Panc1 (cell line): ENCODE results near the gene RASA3.

Experiments used
- POLR2AphosphoS5 ChIP-seq: IDR thresholded peaks from 2 replicates; pipeline ENCODE4 v1.6.1; 2012; ENCODE audit warnings: mild to moderate bottlenecking, low read depth, low read length, moderate library complexity
- SIN3A ChIP-seq: IDR thresholded peaks from 2 replicates; pipeline ENCODE4 v1.6.1; 2012; ENCODE audit warnings: low read depth, mild to moderate bottlenecking, low read length, moderate library complexity, borderline replicate concordance; ENCODE audit not compliant: insufficient read depth
- TCF7L2 ChIP-seq: IDR thresholded peaks from 2 replicates; pipeline ENCODE4 v1.6.1; 2011; ENCODE audit warnings: mild to moderate bottlenecking, low read depth, low read length, inconsistent platforms
- TF ChIP-seq, protein P1 (sequence below): fragments of 450-650 bp; IDR thresholded peaks from 2 replicates; pipeline ENCODE4 v1.5.1; 2017; ENCODE audit warnings: mild to moderate bottlenecking
- TF ChIP-seq, protein P2 (sequence below), 2 experiments: IDR thresholded peaks; 2 replicates each; pipeline ENCODE4 v1.6.1; 2011 to 2012; ENCODE audit warnings: low read depth in 2 of 2, control low read depth in 1 of 2, low read length in 1 of 2, mild to moderate bottlenecking in 1 of 2, moderate library complexity in 1 of 2; ENCODE audit not compliant: insufficient read depth in 1 of 2

DNA sequence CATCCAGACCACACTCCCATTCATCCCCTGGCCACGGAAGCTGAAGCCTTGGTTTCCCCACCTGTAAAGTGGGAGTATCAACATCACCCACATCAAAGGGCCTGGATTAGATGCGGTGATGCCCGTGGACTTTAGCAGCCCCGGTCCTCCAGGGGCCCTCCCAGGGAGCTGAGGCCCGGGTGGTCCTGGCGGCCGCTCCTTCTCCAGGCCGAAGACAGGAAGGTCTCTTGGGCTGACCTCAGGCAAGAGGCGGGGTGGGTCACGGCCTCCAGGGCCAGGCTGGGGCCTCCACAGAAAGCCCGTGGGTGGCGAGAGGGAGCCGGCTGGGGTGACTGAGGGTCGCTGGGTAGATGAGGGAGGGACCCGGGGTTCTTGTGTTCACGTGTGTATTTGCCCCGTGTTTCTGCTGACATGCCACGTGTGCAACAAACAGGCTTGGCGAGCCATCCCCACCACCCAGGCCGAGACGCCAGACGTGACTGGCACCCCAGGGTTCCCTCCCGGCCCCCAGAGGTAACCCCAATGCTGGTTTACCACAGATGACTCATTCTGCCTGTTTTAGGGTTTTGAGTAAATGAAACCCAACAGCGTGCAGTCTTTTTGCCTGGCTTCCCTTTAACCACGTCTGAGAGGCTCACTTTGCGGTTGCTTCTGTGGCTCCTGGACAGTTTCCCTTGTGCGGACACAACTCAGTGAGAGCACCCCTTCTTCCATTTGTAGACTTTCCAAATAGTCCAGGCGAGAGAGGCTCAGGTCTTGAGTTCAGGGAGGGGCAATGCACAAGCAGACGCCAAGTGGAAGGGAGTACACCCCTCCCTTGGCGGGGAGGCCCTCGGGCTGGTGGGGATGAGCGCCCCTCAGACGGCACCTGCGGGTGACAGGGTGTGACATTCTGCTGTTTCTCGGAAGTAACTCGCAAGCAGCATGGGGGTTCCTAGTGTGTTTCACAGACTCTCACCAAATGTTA, 201.5 kb downstream of the RASA3 start:
- TF ChIP-seq, protein P1, sequence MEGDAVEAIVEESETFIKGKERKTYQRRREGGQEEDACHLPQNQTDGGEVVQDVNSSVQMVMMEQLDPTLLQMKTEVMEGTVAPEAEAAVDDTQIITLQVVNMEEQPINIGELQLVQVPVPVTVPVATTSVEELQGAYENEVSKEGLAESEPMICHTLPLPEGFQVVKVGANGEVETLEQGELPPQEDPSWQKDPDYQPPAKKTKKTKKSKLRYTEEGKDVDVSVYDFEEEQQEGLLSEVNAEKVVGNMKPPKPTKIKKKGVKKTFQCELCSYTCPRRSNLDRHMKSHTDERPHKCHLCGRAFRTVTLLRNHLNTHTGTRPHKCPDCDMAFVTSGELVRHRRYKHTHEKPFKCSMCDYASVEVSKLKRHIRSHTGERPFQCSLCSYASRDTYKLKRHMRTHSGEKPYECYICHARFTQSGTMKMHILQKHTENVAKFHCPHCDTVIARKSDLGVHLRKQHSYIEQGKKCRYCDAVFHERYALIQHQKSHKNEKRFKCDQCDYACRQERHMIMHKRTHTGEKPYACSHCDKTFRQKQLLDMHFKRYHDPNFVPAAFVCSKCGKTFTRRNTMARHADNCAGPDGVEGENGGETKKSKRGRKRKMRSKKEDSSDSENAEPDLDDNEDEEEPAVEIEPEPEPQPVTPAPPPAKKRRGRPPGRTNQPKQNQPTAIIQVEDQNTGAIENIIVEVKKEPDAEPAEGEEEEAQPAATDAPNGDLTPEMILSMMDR = no peak
- TF ChIP-seq SIN3A (no peak), POLR2AphosphoS5 (no peak), TCF7L2 (no peak)
- TF ChIP-seq, protein P2, sequence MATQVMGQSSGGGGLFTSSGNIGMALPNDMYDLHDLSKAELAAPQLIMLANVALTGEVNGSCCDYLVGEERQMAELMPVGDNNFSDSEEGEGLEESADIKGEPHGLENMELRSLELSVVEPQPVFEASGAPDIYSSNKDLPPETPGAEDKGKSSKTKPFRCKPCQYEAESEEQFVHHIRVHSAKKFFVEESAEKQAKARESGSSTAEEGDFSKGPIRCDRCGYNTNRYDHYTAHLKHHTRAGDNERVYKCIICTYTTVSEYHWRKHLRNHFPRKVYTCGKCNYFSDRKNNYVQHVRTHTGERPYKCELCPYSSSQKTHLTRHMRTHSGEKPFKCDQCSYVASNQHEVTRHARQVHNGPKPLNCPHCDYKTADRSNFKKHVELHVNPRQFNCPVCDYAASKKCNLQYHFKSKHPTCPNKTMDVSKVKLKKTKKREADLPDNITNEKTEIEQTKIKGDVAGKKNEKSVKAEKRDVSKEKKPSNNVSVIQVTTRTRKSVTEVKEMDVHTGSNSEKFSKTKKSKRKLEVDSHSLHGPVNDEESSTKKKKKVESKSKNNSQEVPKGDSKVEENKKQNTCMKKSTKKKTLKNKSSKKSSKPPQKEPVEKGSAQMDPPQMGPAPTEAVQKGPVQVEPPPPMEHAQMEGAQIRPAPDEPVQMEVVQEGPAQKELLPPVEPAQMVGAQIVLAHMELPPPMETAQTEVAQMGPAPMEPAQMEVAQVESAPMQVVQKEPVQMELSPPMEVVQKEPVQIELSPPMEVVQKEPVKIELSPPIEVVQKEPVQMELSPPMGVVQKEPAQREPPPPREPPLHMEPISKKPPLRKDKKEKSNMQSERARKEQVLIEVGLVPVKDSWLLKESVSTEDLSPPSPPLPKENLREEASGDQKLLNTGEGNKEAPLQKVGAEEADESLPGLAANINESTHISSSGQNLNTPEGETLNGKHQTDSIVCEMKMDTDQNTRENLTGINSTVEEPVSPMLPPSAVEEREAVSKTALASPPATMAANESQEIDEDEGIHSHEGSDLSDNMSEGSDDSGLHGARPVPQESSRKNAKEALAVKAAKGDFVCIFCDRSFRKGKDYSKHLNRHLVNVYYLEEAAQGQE (IDR thresholded peaks at IDR 0.05; ENCODE audit: insufficient read depth in 1 of 2, low read depth in 2 of 2, low read length in 1 of 2) = no peak
